OCI-LY7 (cell line): Measurements from ENCODE around the gene LIN7A. TPM values are rescaled to one million over a fixed set of nuclear protein-coding genes. Genes with fewer than 3 reads are reported as not detected.
"Not testable (repeated sequence)": the region's sequence is repeated elsewhere in the genome, so short reads cannot be mapped to it uniquely, and the experiment has no call there.

Experiments used
- BruUV-seq: library from RNA; stranded (reverse); fragments of 400-500 nt; replicated peaks from 2 replicates; lab custom pipeline; 2021; lab: Mats Ljungman, UMichigan
- CTCF ChIA-PET: fragments of 300-600 bp; sonication (Branson Sonifier 250); formaldehyde crosslinking; loops from one replicate; lab custom pipeline; 2022; ENCODE audit warnings: antibody characterized with exemption; ENCODE audit not compliant: unreplicated experiment; lab: Charles Lee
- POLR2A ChIA-PET: fragments of 300-600 bp; sonication (Branson Sonifier 250); formaldehyde crosslinking; loops from one replicate; lab custom pipeline; 2022; ENCODE audit warnings: antibody characterized with exemption; lab: Charles Lee
- DNase-seq: peaks from one replicate; pipeline ENCODE4 v3.0.0-alpha.2; 2015; ENCODE audit warnings: low spot score
- H2AFZ ChIP-seq: fragments of 200-600 bp; sonication (generic), shearing (Covaris generic); 2 replicates; pipeline ENCODE4 v1.6.1; 2014; ENCODE audit warnings: mild to moderate bottlenecking, antibody characterized with exemption, low read length, moderate library complexity
- H3K27ac ChIP-seq: fragments of 200-600 bp; sonication (generic); 2 replicates; pipeline ENCODE4 v1.5.1; 2014; ENCODE audit warnings: mixed run types, low read depth, mild to moderate bottlenecking, moderate library complexity, low read length, inconsistent platforms; ENCODE audit not compliant: poor library complexity, severe bottlenecking
- H3K36me3 ChIP-seq: fragments of 200-600 bp; sonication (generic); 2 replicates; pipeline ENCODE4 v1.6.1; 2014; ENCODE audit warnings: mild to moderate bottlenecking, antibody characterized with exemption, low read length, moderate library complexity, mixed read lengths; ENCODE audit not compliant: insufficient read depth
- H3K4me1 ChIP-seq: fragments of 200-600 bp; sonication (generic); 2 replicates; pipeline ENCODE4 v1.5.1; 2014; ENCODE audit warnings: mild to moderate bottlenecking, low read length; ENCODE audit not compliant: insufficient read depth, poor library complexity, severe bottlenecking
- H3K4me2 ChIP-seq: fragments of 200-600 bp; sonication (generic); 2 replicates; pipeline ENCODE4 v1.6.1; 2014; ENCODE audit warnings: mild to moderate bottlenecking, low read length
- H3K4me3 ChIP-seq: fragments of 200-600 bp; sonication (generic); 2 replicates; pipeline ENCODE4 v1.5.1; 2014; ENCODE audit warnings: mild to moderate bottlenecking, low read depth, low read length; ENCODE audit not compliant: poor library complexity, severe bottlenecking
- H3K79me2 ChIP-seq: fragments of 200-600 bp; sonication (generic); 2 replicates; pipeline ENCODE4 v1.6.1; 2016; ENCODE audit warnings: low read depth, mild to moderate bottlenecking, low read length, moderate library complexity, mixed read lengths; ENCODE audit not compliant: insufficient read depth
- H3K9me2 ChIP-seq: fragments of 200-600 bp; sonication (generic); 2 replicates; pipeline ENCODE4 v1.6.1; 2016; ENCODE audit warnings: mild to moderate bottlenecking, low read length, mixed read lengths; ENCODE audit not compliant: insufficient read depth
- H3K9me3 ChIP-seq: fragments of 200-600 bp; sonication (generic); 2 replicates; pipeline ENCODE4 v1.6.1; 2014; ENCODE audit warnings: mild to moderate bottlenecking, mixed run types, low read length, mixed read lengths
- H4K20me1 ChIP-seq: fragments of 200-600 bp; sonication (generic); 2 replicates; pipeline ENCODE4 v1.6.1; 2014; ENCODE audit warnings: mild to moderate bottlenecking, antibody characterized with exemption, low read length, moderate library complexity, mixed read lengths; ENCODE audit not compliant: insufficient read depth
- CTCF ChIP-seq: fragments of 200-600 bp; sonication (generic); conservative IDR thresholded peaks from 2 replicates; pipeline ENCODE4 v1.5.1; 2014; ENCODE audit warnings: mild to moderate bottlenecking, antibody characterized with exemption, low read length, moderate library complexity, mixed read lengths
- EZH2phosphoT487 ChIP-seq: fragments of 200-600 bp; sonication (generic); IDR thresholded peaks from 2 replicates; pipeline ENCODE4 v1.6.1; 2018; ENCODE audit warnings: low read depth, borderline replicate concordance, mild to moderate bottlenecking, mixed run types, antibody characterized with exemption, low read length, moderate library complexity, mixed read lengths
- intact Hi-C: fragments of 100-400 bp; cut with micrococcal nuclease; formaldehyde crosslinking; loops from one replicate; pipeline ENCODE4 v1.10.0; 2022; ENCODE audit not compliant: unreplicated experiment
- total RNA-seq, 2 experiments: library from RNA; depleted of rRNA in 1 of 2; stranded (reverse); fragments of >200 nt in 1 of 2; shearing (Covaris generic) in 1 of 2; gene quantifications; 2 replicates each; pipeline ENCODE4 v1.2.3, GENCODE V29; 2014 to 2022

Gene LIN7A
- total RNA-seq, 2 experiments from 2014 or later = 0.61 TPM; not detected in 1

- Histone ChIP-seq H4K20me1 (no peaks in the 10 kb centered on the region), H3K4me3 (no peak overlapping the region), H3K27ac (no peak overlapping the region), H3K9me3 (no peaks in the 10 kb centered on the region), H3K36me3 (no peaks in the 10 kb centered on the region), H3K9me2 (no peaks in the 10 kb centered on the region), H2AFZ (no peak overlapping the region), H3K79me2 (no peaks in the 10 kb centered on the region), H3K4me2 (no peak overlapping the region), H3K4me1 (no peaks in the 10 kb centered on the region)
- CTCF ChIA-PET = no interaction called here
- no TSS peak for BruUV-seq
- TF ChIP-seq CTCF (no peak), EZH2phosphoT487 (no peak)
- no peak for DNase-seq
- intact Hi-C loops = no loop called here
- POLR2A ChIA-PET = no interaction called here
These were observed 53.1 kb downstream of the LIN7A start for GRCh38 chr12:80884651-80885050.

- Histone ChIP-seq H2AFZ (no peak overlapping the region), H3K27ac (no peak overlapping the region), H3K9me2 (no peaks in the 10 kb centered on the region), H3K4me3 (no peak overlapping the region), H3K36me3 (no peaks in the 10 kb centered on the region), H3K79me2 (no peaks in the 10 kb centered on the region), H3K9me3 (no peaks in the 10 kb centered on the region), H3K4me2 (no peak overlapping the region), H4K20me1 (no peaks in the 10 kb centered on the region), H3K4me1 (no peaks in the 10 kb centered on the region)
- ChIA-PET POLR2A (interaction anchor here (0.8 kb wide), 1 partner anchor 441 kb away, joined by 3 read pairs; no protein-coding TSS in a partner anchor), CTCF (no interaction called here)
- intact Hi-C loops = no loop called here
- no peak for TF ChIP-seq CTCF
- no peak for TF ChIP-seq EZH2phosphoT487
- DNase-seq = no peak
- no TSS peak for BruUV-seq
These were observed 56.6 kb downstream of the LIN7A start for GRCh38 chr12:80881106-80881505.

- H3K4me1 ChIP-seq, H2AFZ ChIP-seq, BruUV-seq, H3K79me2 ChIP-seq, H4K20me1 ChIP-seq, H3K4me2 ChIP-seq, DNase-seq, H3K9me3 ChIP-seq, intact Hi-C loops, H3K9me2 ChIP-seq, H3K4me3 ChIP-seq, CTCF ChIA-PET, H3K27ac ChIP-seq, H3K36me3 ChIP-seq: not testable (repeated sequence)
- POLR2A ChIA-PET = interaction anchor here (0.7 kb wide), 1 partner anchor 205 kb away, joined by 3 read pairs; no protein-coding TSS in a partner anchor
These were observed 59.3 kb downstream of the LIN7A start for GRCh38 chr12:80878452-80878851.
